Chondrocyte (in vitro differentiated cells): Measurements from ENCODE around the gene OR5A2. TPM values are rescaled to one million over a fixed set of nuclear protein-coding genes. Genes with fewer than 3 reads are reported as not detected.

Experiments
- DNase-seq: peaks from one replicate; pipeline ENCODE4 v3.0.0; 2021; ENCODE audit warnings: mixed read lengths, low spot score
- H3K27ac Mint-ChIP-seq: one replicate; pipeline ENCODE4 v1.8.0; 2021; ENCODE audit warnings: mild to moderate bottlenecking, moderate library complexity, mixed read lengths; ENCODE audit not compliant: unreplicated experiment
- H3K27me3 Mint-ChIP-seq: 2 replicates; pipeline ENCODE4 v1.8.0; 2021; ENCODE audit warnings: low read depth, mixed read lengths
- H3K36me3 Mint-ChIP-seq: 2 replicates; pipeline ENCODE4 v1.8.0; 2021; ENCODE audit warnings: low read depth, mixed read lengths
- H3K4me1 Mint-ChIP-seq: 2 replicates; pipeline ENCODE4 v1.8.0; 2021; ENCODE audit warnings: low read depth, mild to moderate bottlenecking, mixed read lengths
- H3K4me3 Mint-ChIP-seq: one replicate; pipeline ENCODE4 v1.8.0; 2021; ENCODE audit warnings: mild to moderate bottlenecking, moderate library complexity, mixed read lengths; ENCODE audit not compliant: unreplicated experiment
- H3K9me3 Mint-ChIP-seq: 2 replicates; pipeline ENCODE4 v1.8.0; 2021; ENCODE audit warnings: low read depth, mixed read lengths
- CTCF ChIP-seq: fragments of 200-600 bp; sonication (generic); IDR thresholded peaks from 2 replicates; pipeline ENCODE4 v1.5.0; 2021; ENCODE audit warnings: antibody characterized with exemption, mild to moderate bottlenecking, moderate library complexity
- total RNA-seq: library from RNA; stranded (reverse); gene quantifications from 3 replicates; pipeline ENCODE4 v1.2.1, GENCODE V29; 2021

Gene OR5A2
- total RNA-seq, 1 donor from 2014 or later = not detected

DNA sequence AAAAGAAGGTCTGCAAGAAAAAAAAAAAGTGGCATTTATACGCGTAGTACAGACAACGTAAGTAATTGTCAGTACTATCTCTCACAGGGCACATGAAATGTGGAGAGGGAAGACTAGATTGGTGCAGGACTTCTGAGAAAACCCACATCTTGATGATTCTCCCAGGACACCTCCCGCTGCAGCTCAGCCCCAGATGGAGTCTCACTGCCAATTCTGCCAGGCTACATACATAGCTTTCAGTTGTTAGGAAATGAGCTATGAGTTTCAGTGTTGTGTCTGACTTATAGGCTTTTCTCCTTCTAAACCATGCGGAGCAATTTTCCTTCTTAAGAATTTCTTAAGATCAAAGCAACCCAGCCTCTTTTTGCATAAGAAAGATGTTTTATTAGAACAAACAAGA lies 9.6 kb downstream of the OR5A2 start:
- TF ChIP-seq CTCF = no peak
- Mint-ChIP-seq H3K9me3 (no peaks in the 10 kb centered on the region), H3K36me3 (no peaks in the 10 kb centered on the region), H3K27me3 (peaks cover 12% of the 10 kb centered on the region), H3K4me1 (no peaks in the 10 kb centered on the region), H3K27ac (no peak overlapping the region), H3K4me3 (no peak overlapping the region)
- DNase-seq = no peak

DNA sequence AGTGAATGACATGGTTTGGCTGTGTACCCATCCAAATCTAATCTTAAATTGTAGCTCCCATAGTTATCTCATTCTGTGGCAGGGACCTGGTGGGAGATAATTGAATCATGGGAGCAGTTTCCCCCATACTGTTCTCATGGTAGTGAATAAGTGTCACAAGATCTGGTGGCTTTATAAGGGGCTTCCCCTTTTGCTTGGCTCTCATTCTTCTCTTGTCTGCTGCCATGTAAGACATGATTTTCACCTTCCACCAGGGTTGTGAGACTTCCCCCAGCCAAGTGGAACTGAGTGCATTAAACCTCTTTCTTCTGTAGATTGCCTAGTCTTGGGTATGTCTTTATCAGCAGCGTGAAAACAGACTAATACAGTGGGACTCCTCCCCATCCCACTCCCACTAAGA lies 11.1 kb downstream of the OR5A2 start:
- H3K4me3 Mint-ChIP-seq = no peak overlapping the region
- no peaks in the 10 kb centered on the region for H3K4me1 Mint-ChIP-seq
- no peaks in the 10 kb centered on the region for H3K36me3 Mint-ChIP-seq
- no peak overlapping the region for H3K27ac Mint-ChIP-seq
- peaks cover 10% of the 10 kb centered on the region for H3K9me3 Mint-ChIP-seq
- H3K27me3 Mint-ChIP-seq = peaks cover 12% of the 10 kb centered on the region
- no peak for DNase-seq
- no peak for TF ChIP-seq CTCF

- no peak for DNase-seq
- no peak for TF ChIP-seq CTCF
- H3K4me3 Mint-ChIP-seq = no peak overlapping the region
- no peaks in the 10 kb centered on the region for H3K4me1 Mint-ChIP-seq
- H3K36me3 Mint-ChIP-seq = no peaks in the 10 kb centered on the region
- peaks cover 21% of the 10 kb centered on the region for H3K9me3 Mint-ChIP-seq
- H3K27ac Mint-ChIP-seq = no peak overlapping the region
- H3K27me3 Mint-ChIP-seq = peaks cover 10% of the 10 kb centered on the region
These were observed 12.6 kb downstream of the OR5A2 start for GRCh38 chr11:59413646-59414045.

GRCh38 chr11:59403546-59403945 lies 22.7 kb downstream of the OR5A2 start:
- no peak for TF ChIP-seq CTCF
- H3K36me3 Mint-ChIP-seq = no peaks in the 10 kb centered on the region
- DNase-seq = no peak
- H3K27ac Mint-ChIP-seq = no peak overlapping the region
- H3K9me3 Mint-ChIP-seq = peaks cover 34% of the 10 kb centered on the region
- H3K27me3 Mint-ChIP-seq = no peaks in the 10 kb centered on the region
- no peak overlapping the region for H3K4me3 Mint-ChIP-seq
- no peaks in the 10 kb centered on the region for H3K4me1 Mint-ChIP-seq

- Mint-ChIP-seq H3K4me1 (no peaks in the 10 kb centered on the region), H3K27ac (no peak overlapping the region), H3K36me3 (no peaks in the 10 kb centered on the region), H3K27me3 (no peaks in the 10 kb centered on the region), H3K9me3 (peaks cover 25% of the 10 kb centered on the region), H3K4me3 (no peak overlapping the region)
- peak; percentile 21 for TF ChIP-seq CTCF
- no peak for DNase-seq
These were observed 25.0 kb downstream of the OR5A2 start for GRCh38 chr11:59401262-59401552.
